ENCODE measurements around the gene ST14. TPM values are rescaled to one million over a fixed set of nuclear protein-coding genes. Genes with fewer than 3 reads are reported as not detected.
"Not testable (repeated sequence)": the region's sequence is repeated elsewhere in the genome, so short reads cannot be mapped to it uniquely, and the experiment has no call there.

ST14 gene
- total RNA-seq, 4 donors from 2014 or later = 71.9 to 109 (median 84.6) TPM

- H3K27me3 ChIP-seq = no peaks in the 10 kb centered on the region
- TF ChIP-seq POLR2AphosphoS5 (IDR thresholded peaks at IDR 0.05) = no peak
- no peaks in the 10 kb centered on the region for H3K36me3 ChIP-seq
- DNase-seq (ENCODE audit: low spot score in 2 of 2) = no peak
- H3K4me1 ChIP-seq = peaks cover 8% of the 10 kb centered on the region
- 78% methylated on average over 2 of the region's 2 CpGs for WGBS
- no peaks in the 10 kb centered on the region for H3K9me3 ChIP-seq
- no peak overlapping the region for H3K27ac ChIP-seq
- no peak overlapping the region for H3K4me3 ChIP-seq
These were observed 87.7 kb downstream of the ST14 start for GRCh38 chr11:130247319-130247718.

- Histone ChIP-seq H3K36me3 (no peaks in the 10 kb centered on the region), H3K27me3 (no peaks in the 10 kb centered on the region), H3K9me3 (no peaks in the 10 kb centered on the region), H3K4me1 (peaks cover 8% of the 10 kb centered on the region), H3K4me3 (no peak overlapping the region), H3K27ac (no peak overlapping the region)
- DNase-seq (ENCODE audit: low spot score in 2 of 2) = no peak
- TF ChIP-seq POLR2AphosphoS5 (IDR thresholded peaks at IDR 0.05) = no peak
- no peak for TF ChIP-seq POLR2A (IDR thresholded peaks at IDR 0.05)
- no peak for TF ChIP-seq CTCF (IDR thresholded peaks at IDR 0.05)
- TF ChIP-seq EP300 (IDR thresholded peaks at IDR 0.05) = no peak
- 98% methylated on average over 5 of the region's 5 CpGs for WGBS
These were observed 89.8 kb downstream of the ST14 start for GRCh38 chr11:130249371-130249770.

GRCh38 chr11:130249929-130250328 lies 90.3 kb downstream of the ST14 start:
- not testable (repeated sequence) for H3K36me3 ChIP-seq; H3K4me1 ChIP-seq; H3K9me3 ChIP-seq; H3K4me3 ChIP-seq; H3K27me3 ChIP-seq; H3K27ac ChIP-seq; DNase-seq (ENCODE audit: low spot score in 2 of 2)
- 96% methylated on average over 5 of the region's 5 CpGs for WGBS

GRCh38 chr11:130251763-130252162 lies 92.2 kb downstream of the ST14 start:
- H3K27me3 ChIP-seq; H3K4me3 ChIP-seq; H3K9me3 ChIP-seq; H3K36me3 ChIP-seq; DNase-seq (ENCODE audit: low spot score in 2 of 2); H3K4me1 ChIP-seq; H3K27ac ChIP-seq: not testable (repeated sequence)
- WGBS = 90% methylated on average over 1 of the region's 1 CpG

Other genes starting within 250 kb of the ST14 start
- gene PRDM10, start 156.9 kb upstream of the ST14 start, total RNA-seq = 10 to 100 TPM; 11.4 to 49.8 (median 13.4) TPM
- 100 to 1,000 TPM; 150 to 237 (median 174) TPM for gene APLP2, start 89.9 kb upstream of the ST14 start, total RNA-seq
- gene ZBTB44, start 155.1 kb downstream of the ST14 start, total RNA-seq = 10 to 100 TPM; 28.7 to 89.5 (median 69.1) TPM